ENCODE measurements around the gene COL4A6.

DNA sequence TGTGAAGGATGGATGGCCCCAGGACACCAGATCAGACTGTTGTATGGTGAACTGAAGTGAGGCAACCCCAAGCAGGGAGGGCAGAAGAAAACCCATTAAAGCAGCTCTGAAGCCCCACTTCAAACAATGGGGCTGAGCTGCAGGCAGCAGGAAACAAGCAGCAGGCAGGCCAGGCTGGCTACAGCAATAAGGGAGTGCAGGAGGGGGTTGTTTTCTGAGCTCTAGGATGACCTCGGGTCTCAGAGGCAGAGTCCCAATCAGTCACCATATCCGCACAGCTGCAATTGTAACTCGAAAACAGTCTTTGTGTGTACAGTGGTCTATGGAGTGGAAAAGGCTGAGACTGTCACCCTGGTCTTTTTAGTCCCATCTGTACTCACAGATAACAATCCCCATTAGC is 90.4 kb downstream of the COL4A6 start:
- TF ChIP-seq EP300 (IDR thresholded peaks at IDR 0.05): no peak
- TF ChIP-seq, protein P1, sequence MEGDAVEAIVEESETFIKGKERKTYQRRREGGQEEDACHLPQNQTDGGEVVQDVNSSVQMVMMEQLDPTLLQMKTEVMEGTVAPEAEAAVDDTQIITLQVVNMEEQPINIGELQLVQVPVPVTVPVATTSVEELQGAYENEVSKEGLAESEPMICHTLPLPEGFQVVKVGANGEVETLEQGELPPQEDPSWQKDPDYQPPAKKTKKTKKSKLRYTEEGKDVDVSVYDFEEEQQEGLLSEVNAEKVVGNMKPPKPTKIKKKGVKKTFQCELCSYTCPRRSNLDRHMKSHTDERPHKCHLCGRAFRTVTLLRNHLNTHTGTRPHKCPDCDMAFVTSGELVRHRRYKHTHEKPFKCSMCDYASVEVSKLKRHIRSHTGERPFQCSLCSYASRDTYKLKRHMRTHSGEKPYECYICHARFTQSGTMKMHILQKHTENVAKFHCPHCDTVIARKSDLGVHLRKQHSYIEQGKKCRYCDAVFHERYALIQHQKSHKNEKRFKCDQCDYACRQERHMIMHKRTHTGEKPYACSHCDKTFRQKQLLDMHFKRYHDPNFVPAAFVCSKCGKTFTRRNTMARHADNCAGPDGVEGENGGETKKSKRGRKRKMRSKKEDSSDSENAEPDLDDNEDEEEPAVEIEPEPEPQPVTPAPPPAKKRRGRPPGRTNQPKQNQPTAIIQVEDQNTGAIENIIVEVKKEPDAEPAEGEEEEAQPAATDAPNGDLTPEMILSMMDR (IDR thresholded peaks at IDR 0.05): no peak
- TF ChIP-seq POLR2A (IDR thresholded peaks at IDR 0.05): no peak
